Keratinocyte (primary cell): ENCODE results near the gene TMCO4.

Experiments
- CTCF ChIP-seq, 3 experiments: IDR thresholded peaks in 1 of 3; conservative IDR thresholded peaks in 1 of 3; optimal IDR thresholded peaks in 1 of 3; 2 replicates in 2 of 3; 3 replicates in 1 of 3; pipeline versions ENCODE3 to v1.5.1; 2011; ENCODE audit warnings: low read length in 3 of 3, mild to moderate bottlenecking in 3 of 3, moderate library complexity in 2 of 3, control low read depth in 1 of 3, inconsistent platforms in 1 of 3; ENCODE audit not compliant: insufficient read depth in 2 of 3; ENCODE audit errors: extremely low read depth in 1 of 3
- EZH2 ChIP-seq: IDR thresholded peaks from one replicate; pipeline ENCODE4 v1.6.1; 2012; ENCODE audit warnings: inconsistent platforms, mild to moderate bottlenecking, low read length, moderate library complexity

- TF ChIP-seq CTCF (optimal IDR thresholded peaks at IDR 0.05 in 1 of 3, IDR thresholded peaks at IDR 0.05 in 1 of 3, conservative IDR thresholded peaks at IDR 0.05 in 1 of 3; ENCODE audit: extremely low read depth in 1 of 3, insufficient read depth in 2 of 3, low read length in 3 of 3) (no peak), EZH2 (no peak)
These were observed 8.6 kb upstream of the TMCO4 start for GRCh38 chr1:19808351-19808750.
